ENCODE results near the gene RANBP1.

RANBP1 gene

GRCh38 chr22:20105456-20106204 lies 10.3 kb upstream of the RANBP1 start:
- no peak for DNase-seq (ENCODE audit: low read depth in 1 of 2, low spot score in 1 of 2)
- TF ChIP-seq CTCF (IDR thresholded peaks at IDR 0.05; ENCODE audit: insufficient read depth, low read length) (no peak), POLR2AphosphoS5 (IDR thresholded peaks at IDR 0.05; ENCODE audit: low read depth) (no peak), REST (IDR thresholded peaks at IDR 0.05; ENCODE audit: insufficient replicate concordance, low read depth) (no peak), SPI1 (IDR thresholded peaks at IDR 0.05; ENCODE audit: borderline replicate concordance, low read depth) (no peak), GABPA (IDR thresholded peaks at IDR 0.05; ENCODE audit: low read depth) (no peak)
- Histone ChIP-seq H3K4me3 (replicated peaks; ENCODE audit: insufficient read depth, low read length) (no peak overlapping the region), H3K27ac (replicated peaks) (no peak overlapping the region), H3K27me3 (ENCODE audit: insufficient read depth, poor library complexity, severe bottlenecking) (no peaks in the 10 kb centered on the region)

GRCh38 chr22:20106205-20106848 lies 9.6 kb upstream of the RANBP1 start:
- H3K4me3 ChIP-seq (replicated peaks; ENCODE audit: insufficient read depth, low read length): no peak overlapping the region
- no peaks in the 10 kb centered on the region for H3K27me3 ChIP-seq (ENCODE audit: insufficient read depth, poor library complexity, severe bottlenecking)
- no peak overlapping the region for H3K27ac ChIP-seq (replicated peaks)
- TF ChIP-seq CTCF (IDR thresholded peaks at IDR 0.05; ENCODE audit: insufficient read depth, low read length): no peak
- no peak for TF ChIP-seq SPI1 (IDR thresholded peaks at IDR 0.05; ENCODE audit: borderline replicate concordance, low read depth)
- no peak for TF ChIP-seq POLR2AphosphoS5 (IDR thresholded peaks at IDR 0.05; ENCODE audit: low read depth)
- no peak for TF ChIP-seq GABPA (IDR thresholded peaks at IDR 0.05; ENCODE audit: low read depth)
- TF ChIP-seq REST (IDR thresholded peaks at IDR 0.05; ENCODE audit: insufficient replicate concordance, low read depth): no peak
- DNase-seq (ENCODE audit: low read depth in 1 of 2, low spot score in 1 of 2): no peak

GRCh38 chr22:20106849-20107237 lies 9.1 kb upstream of the RANBP1 start:
- no peak for DNase-seq (ENCODE audit: low read depth in 1 of 2, low spot score in 1 of 2)
- Histone ChIP-seq H3K27ac (replicated peaks) (no peak overlapping the region), H3K4me3 (replicated peaks; ENCODE audit: insufficient read depth, low read length) (no peak overlapping the region), H3K27me3 (ENCODE audit: insufficient read depth, poor library complexity, severe bottlenecking) (no peaks in the 10 kb centered on the region)
- no peak for TF ChIP-seq POLR2AphosphoS5 (IDR thresholded peaks at IDR 0.05; ENCODE audit: low read depth)
- TF ChIP-seq REST (IDR thresholded peaks at IDR 0.05; ENCODE audit: insufficient replicate concordance, low read depth): no peak
- TF ChIP-seq GABPA (IDR thresholded peaks at IDR 0.05; ENCODE audit: low read depth): no peak
- no peak for TF ChIP-seq SPI1 (IDR thresholded peaks at IDR 0.05; ENCODE audit: borderline replicate concordance, low read depth)
- TF ChIP-seq CTCF (IDR thresholded peaks at IDR 0.05; ENCODE audit: insufficient read depth, low read length): no peak
